HL-60 (cell line): Measurements from ENCODE around the gene CNTN5.

Experiments used
- DNase-seq, 2 experiments: peaks; one replicate each; pipeline ENCODE4 v3.0.0-alpha.2; 2010 to 2020; ENCODE audit warnings: low read depth in 1 of 2, low spot score in 1 of 2
- H3K27ac ChIP-seq: fragments of 250-450 bp; sonication (Bioruptor Pico); replicated peaks from 2 replicates; pipeline ENCODE4 v1.5.1; 2020; ENCODE audit warnings: mild to moderate bottlenecking, moderate library complexity
- H3K27me3 ChIP-seq: fragments of 250-450 bp; sonication (Bioruptor Pico); 2 replicates; pipeline ENCODE4 v1.5.1; 2021; ENCODE audit warnings: mild to moderate bottlenecking, moderate library complexity; ENCODE audit not compliant: insufficient read depth, poor library complexity, severe bottlenecking
- H3K4me3 ChIP-seq: replicated peaks from 2 replicates; pipeline ENCODE4 v1.5.1; 2011; ENCODE audit warnings: mild to moderate bottlenecking, control low read depth, low read length; ENCODE audit not compliant: insufficient read depth
- GABPA ChIP-seq: IDR thresholded peaks from 2 replicates; pipeline ENCODE4 v1.6.1; 2012; ENCODE audit warnings: low read depth
- POLR2AphosphoS5 ChIP-seq: IDR thresholded peaks from 2 replicates; pipeline ENCODE4 v1.6.1; 2012; ENCODE audit warnings: low read depth
- REST ChIP-seq: IDR thresholded peaks from 2 replicates; pipeline ENCODE4 v1.6.1; 2012; ENCODE audit warnings: low read depth; ENCODE audit not compliant: insufficient replicate concordance
- SPI1 ChIP-seq: IDR thresholded peaks from 2 replicates; pipeline ENCODE4 v1.6.1; 2012; ENCODE audit warnings: low read depth, mild to moderate bottlenecking, borderline replicate concordance
- TF ChIP-seq, protein P1 (sequence below): IDR thresholded peaks from one replicate; pipeline ENCODE4 v1.5.1; 2011; ENCODE audit warnings: low read length, control low read depth, inconsistent platforms; ENCODE audit not compliant: insufficient read depth

The CNTN5 gene

DNA sequence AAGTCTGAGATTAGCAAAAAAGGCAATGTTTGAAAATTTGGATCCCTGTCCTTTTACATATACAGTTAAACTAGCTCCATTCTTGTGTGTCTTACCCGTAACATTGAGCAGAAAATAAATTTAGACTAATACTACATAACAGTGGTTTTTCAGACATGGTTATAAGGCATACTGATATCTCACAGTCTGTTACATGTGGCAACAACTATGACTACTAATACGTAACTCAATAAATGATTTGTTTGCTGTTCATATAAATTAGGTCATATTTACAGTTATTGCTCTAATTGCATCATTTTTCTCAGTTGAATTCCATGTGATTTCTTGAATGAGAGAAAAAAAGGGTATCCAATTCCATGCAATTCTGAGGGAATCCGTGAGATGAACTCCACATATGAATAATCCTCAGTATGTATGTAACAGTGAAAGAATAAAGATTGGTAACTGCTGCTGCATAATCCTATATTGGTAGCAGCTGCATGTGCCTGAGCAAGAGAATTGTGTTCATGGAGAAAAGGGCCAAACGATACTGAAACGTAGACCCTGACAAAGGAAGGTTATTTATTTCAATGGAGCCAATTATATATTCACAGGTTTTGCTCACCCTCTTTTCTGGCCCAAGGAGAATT, 1275.4 kb downstream of the CNTN5 start:
- Histone ChIP-seq H3K27me3 (no peaks in the 10 kb centered on the region), H3K4me3 (no peak overlapping the region), H3K27ac (no peak overlapping the region)
- TF ChIP-seq, protein P1, sequence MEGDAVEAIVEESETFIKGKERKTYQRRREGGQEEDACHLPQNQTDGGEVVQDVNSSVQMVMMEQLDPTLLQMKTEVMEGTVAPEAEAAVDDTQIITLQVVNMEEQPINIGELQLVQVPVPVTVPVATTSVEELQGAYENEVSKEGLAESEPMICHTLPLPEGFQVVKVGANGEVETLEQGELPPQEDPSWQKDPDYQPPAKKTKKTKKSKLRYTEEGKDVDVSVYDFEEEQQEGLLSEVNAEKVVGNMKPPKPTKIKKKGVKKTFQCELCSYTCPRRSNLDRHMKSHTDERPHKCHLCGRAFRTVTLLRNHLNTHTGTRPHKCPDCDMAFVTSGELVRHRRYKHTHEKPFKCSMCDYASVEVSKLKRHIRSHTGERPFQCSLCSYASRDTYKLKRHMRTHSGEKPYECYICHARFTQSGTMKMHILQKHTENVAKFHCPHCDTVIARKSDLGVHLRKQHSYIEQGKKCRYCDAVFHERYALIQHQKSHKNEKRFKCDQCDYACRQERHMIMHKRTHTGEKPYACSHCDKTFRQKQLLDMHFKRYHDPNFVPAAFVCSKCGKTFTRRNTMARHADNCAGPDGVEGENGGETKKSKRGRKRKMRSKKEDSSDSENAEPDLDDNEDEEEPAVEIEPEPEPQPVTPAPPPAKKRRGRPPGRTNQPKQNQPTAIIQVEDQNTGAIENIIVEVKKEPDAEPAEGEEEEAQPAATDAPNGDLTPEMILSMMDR: no peak
- TF ChIP-seq REST: no peak
- TF ChIP-seq POLR2AphosphoS5: no peak
- no peak for TF ChIP-seq GABPA
- TF ChIP-seq SPI1: no peak
- DNase-seq: no peak

DNA sequence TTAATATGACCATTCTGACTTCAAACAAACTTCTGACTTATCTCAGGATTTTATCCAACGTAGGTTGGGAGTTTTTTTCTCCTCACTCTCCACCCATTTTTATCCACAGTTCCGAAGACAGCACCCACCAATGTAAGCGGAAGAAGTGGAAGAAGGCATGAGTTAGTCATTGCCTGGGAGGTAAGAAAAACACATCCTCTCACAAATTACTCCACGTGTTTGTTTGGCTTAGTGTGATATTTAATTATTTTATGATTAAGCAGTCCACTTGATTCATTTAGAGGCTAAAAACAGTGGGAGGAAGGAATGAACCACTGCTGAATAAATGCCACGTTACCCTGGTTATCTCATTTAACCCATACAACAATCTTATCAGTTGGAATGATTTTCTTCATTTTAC, 1276.8 kb downstream of the CNTN5 start:
- Histone ChIP-seq H3K4me3 (no peak overlapping the region), H3K27me3 (no peaks in the 10 kb centered on the region), H3K27ac (no peak overlapping the region)
- TF ChIP-seq REST: no peak
- no peak for TF ChIP-seq POLR2AphosphoS5
- TF ChIP-seq, protein P1: no peak
- no peak for TF ChIP-seq SPI1
- no peak for TF ChIP-seq GABPA
- no peak for DNase-seq

DNA sequence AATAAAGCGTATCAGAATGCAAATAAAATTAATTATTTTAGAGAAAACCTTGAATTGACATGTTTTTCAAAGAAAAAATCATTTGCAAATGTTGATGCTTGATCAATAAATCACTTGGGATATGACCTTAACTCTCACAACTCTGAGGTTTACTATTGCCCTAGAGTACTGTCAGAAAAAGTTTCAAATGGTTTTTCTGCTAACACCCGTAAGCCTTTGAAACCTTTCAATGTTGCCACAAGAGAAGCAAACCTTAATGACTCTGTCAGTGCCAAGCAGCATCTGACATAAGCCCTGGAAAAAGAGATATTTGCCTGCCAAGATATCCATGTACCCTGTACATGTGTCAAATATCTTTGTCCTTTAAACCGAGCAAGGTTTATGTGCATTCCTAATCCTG, 1282.1 kb downstream of the CNTN5 start:
- DNase-seq: no peak
- Histone ChIP-seq H3K27ac (no peak overlapping the region), H3K4me3 (no peak overlapping the region), H3K27me3 (no peaks in the 10 kb centered on the region)
- no peak for TF ChIP-seq REST
- TF ChIP-seq, protein P1: no peak
- TF ChIP-seq GABPA: no peak
- TF ChIP-seq POLR2AphosphoS5: no peak
- TF ChIP-seq SPI1: no peak
